DND-41 (cell line): ENCODE measurements around the gene CYP21A2.
"Not testable (repeated sequence)": the region's sequence is repeated elsewhere in the genome, so short reads cannot be mapped to it uniquely, and the experiment has no call there.

Source experiments
- ATAC-seq: fragments of 200-7000 bp; cut with Tn5 transposase; 3 replicates; pipeline ENCODE4 v1.9.1; 2021; ENCODE audit warnings: low read depth; ENCODE audit not compliant: insufficient read depth
- DNase-seq: peaks from one replicate; pipeline ENCODE4 v3.0.0-alpha.2; 2020
- H2AFZ ChIP-seq: 2 replicates; pipeline ENCODE4 v1.6.0; 2012; ENCODE audit warnings: low read depth, low read length
- H3K27ac ChIP-seq: 2 replicates; pipeline ENCODE4 v1.5.1; 2012; ENCODE audit warnings: low read length, inconsistent platforms
- H3K27me3 ChIP-seq: fragments of 200-600 bp; sonication (generic); 2 replicates; pipeline ENCODE4 v1.6.0; 2012; ENCODE audit warnings: low read length, mild to moderate bottlenecking, inconsistent platforms; ENCODE audit not compliant: insufficient read depth, poor library complexity
- H3K36me3 ChIP-seq: 2 replicates; pipeline ENCODE4 v1.5.1; 2012; ENCODE audit warnings: low read length, inconsistent platforms; ENCODE audit not compliant: insufficient read depth
- H3K4me1 ChIP-seq: 2 replicates; pipeline ENCODE4 v1.5.1; 2012; ENCODE audit warnings: mild to moderate bottlenecking, low read length; ENCODE audit not compliant: insufficient read depth
- H3K4me2 ChIP-seq: 2 replicates; pipeline ENCODE4 v1.6.0; 2012; ENCODE audit warnings: mild to moderate bottlenecking, moderate library complexity, low read length, inconsistent platforms; ENCODE audit not compliant: insufficient read depth
- H3K4me3 ChIP-seq, 2 experiments: fragments of 200-600 bp in 1 of 2; shearing (Covaris generic) in 1 of 2; 2 replicates each; pipeline ENCODE4 v1.5.1; 2012 to 2016; ENCODE audit warnings: inconsistent platforms in 2 of 2, low read length in 2 of 2, mild to moderate bottlenecking in 2 of 2, low read depth in 1 of 2, moderate library complexity in 1 of 2
- H3K79me2 ChIP-seq: 2 replicates; pipeline ENCODE4 v1.6.0; 2012; ENCODE audit warnings: low read length, inconsistent platforms; ENCODE audit not compliant: insufficient read depth
- H3K9ac ChIP-seq: 2 replicates; pipeline ENCODE4 v1.6.0; 2012; ENCODE audit warnings: low read depth, mild to moderate bottlenecking, inconsistent platforms, low read length, moderate library complexity
- H3K9me3 ChIP-seq: 2 replicates; pipeline ENCODE4 v1.5.1; 2012; ENCODE audit warnings: low read length, moderate library complexity, mild to moderate bottlenecking, inconsistent platforms; ENCODE audit not compliant: insufficient read depth, severe bottlenecking
- H4K20me1 ChIP-seq: 2 replicates; pipeline ENCODE4 v1.6.0; 2012; ENCODE audit warnings: low read length; ENCODE audit not compliant: insufficient read depth
- CTCF ChIP-seq: IDR thresholded peaks from 2 replicates; pipeline ENCODE4 v1.5.1; 2012; ENCODE audit warnings: borderline replicate concordance, low read length, moderate library complexity, mild to moderate bottlenecking; ENCODE audit not compliant: poor library complexity, severe bottlenecking; ENCODE audit errors: extremely low read depth
- EZH2 ChIP-seq: IDR thresholded peaks from 3 replicates; pipeline ENCODE4 v1.6.1; 2012; ENCODE audit warnings: borderline replicate concordance, low read depth, mild to moderate bottlenecking, moderate library complexity, low read length, inconsistent platforms; ENCODE audit not compliant: severe bottlenecking

CYP21A2 gene

GRCh38 chr6:32050562-32050961 is 12.3 kb downstream of the CYP21A2 start:
- no peak overlapping the region for H3K4me3 ChIP-seq
- ATAC-seq (no peak), DNase-seq (no peak)
- H2AFZ ChIP-seq: no peak overlapping the region
- TF ChIP-seq EZH2 (no peak), CTCF (no peak)
- no peaks in the 10 kb centered on the region for H3K79me2 ChIP-seq
- H3K36me3 ChIP-seq: no peaks in the 10 kb centered on the region
- H3K27ac ChIP-seq: no peak overlapping the region
- H3K27me3 ChIP-seq: peaks cover 21% of the 10 kb centered on the region
- no peaks in the 10 kb centered on the region for H4K20me1 ChIP-seq
- no peak overlapping the region for H3K4me2 ChIP-seq
- H3K9me3 ChIP-seq: no peaks in the 10 kb centered on the region
- H3K9ac ChIP-seq: no peak overlapping the region
- no peaks in the 10 kb centered on the region for H3K4me1 ChIP-seq

DNA sequence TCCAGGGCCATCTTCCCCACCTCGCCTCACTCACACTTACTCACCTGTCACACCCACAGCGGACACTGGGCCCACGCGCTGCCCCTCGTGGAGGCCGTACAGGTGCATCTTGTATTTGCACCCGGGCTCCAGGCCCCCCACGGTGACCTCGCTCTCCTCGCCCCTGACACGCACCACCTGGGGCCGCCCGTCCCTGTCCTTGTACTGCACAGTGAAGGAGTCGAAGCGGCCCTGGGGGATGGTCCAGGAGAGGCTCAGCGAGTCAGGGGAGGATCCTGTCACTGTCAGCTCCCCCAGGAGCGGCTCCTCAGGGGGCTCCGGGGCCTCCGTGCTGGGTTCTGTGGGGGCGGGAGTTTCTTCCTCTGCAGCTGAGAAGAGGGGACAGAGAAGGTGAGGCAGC is 14.4 kb downstream of the CYP21A2 start:
- H3K9me3 ChIP-seq, H3K27ac ChIP-seq, H3K4me1 ChIP-seq, H4K20me1 ChIP-seq, ATAC-seq, H3K79me2 ChIP-seq, H3K9ac ChIP-seq, H3K36me3 ChIP-seq, DNase-seq, H2AFZ ChIP-seq, H3K4me2 ChIP-seq, H3K4me3 ChIP-seq: not testable (repeated sequence)
- H3K27me3 ChIP-seq: peaks cover 21% of the 10 kb centered on the region

DNA sequence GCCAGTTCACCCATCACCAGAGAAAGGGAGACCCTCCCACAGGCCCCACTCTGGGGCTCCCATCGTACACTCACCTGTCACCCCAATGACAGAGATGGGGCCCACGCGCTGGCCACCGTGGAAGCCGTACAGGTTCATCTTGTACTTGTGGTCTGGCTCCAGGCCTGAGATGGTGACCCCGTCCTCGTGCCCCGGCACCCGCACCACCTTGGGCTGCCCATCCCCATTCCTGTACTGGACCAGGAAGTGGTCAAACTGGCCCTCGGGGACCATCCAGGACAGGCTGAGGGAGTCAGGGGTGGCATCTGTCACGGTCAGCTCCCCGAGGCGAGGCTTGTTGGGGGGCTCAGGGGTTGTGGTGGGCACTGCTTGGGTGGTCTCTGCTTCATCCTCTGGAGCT is 15.1 kb downstream of the CYP21A2 start:
- H3K36me3 ChIP-seq, ATAC-seq, H3K9ac ChIP-seq, H3K4me3 ChIP-seq, H2AFZ ChIP-seq, H4K20me1 ChIP-seq, H3K4me1 ChIP-seq, H3K4me2 ChIP-seq, H3K27ac ChIP-seq, H3K79me2 ChIP-seq, H3K9me3 ChIP-seq, DNase-seq: not testable (repeated sequence)
- peaks cover 21% of the 10 kb centered on the region for H3K27me3 ChIP-seq

- not testable (repeated sequence) for ATAC-seq, H3K36me3 ChIP-seq, H3K4me3 ChIP-seq, DNase-seq, H3K4me1 ChIP-seq, H3K4me2 ChIP-seq, H4K20me1 ChIP-seq, H2AFZ ChIP-seq, H3K27ac ChIP-seq, H3K9ac ChIP-seq, H3K9me3 ChIP-seq, H3K79me2 ChIP-seq
- H3K27me3 ChIP-seq: peaks cover 24% of the 10 kb centered on the region
Measured at GRCh38 chr6:32055756-32056155, 17.5 kb downstream of the CYP21A2 start.

DNA sequence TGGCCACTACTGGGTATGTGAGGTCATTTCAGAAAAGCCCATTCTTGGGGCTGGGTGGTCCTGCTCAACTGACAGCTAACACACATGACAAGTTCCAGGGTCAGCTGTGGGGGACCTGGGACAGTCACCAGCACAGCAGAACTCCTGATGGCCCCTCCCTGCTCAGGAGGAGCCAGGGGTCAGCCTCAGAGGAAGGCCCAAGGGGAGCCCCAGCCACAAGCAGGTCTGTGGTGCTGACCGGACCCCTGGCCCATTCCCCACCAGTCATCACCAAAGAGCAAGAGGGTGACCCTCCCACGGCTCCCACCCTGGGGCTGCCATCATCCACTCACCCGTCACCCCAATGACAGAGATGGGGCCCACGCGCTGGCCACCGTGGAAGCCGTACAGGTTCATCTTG is 18.0 kb downstream of the CYP21A2 start:
- Histone ChIP-seq H3K4me3 (no peak overlapping the region), H3K4me1 (no peaks in the 10 kb centered on the region), H3K27me3 (peaks cover 19% of the 10 kb centered on the region), H3K4me2 (no peak overlapping the region), H3K36me3 (no peaks in the 10 kb centered on the region), H3K27ac (no peak overlapping the region), H3K79me2 (no peaks in the 10 kb centered on the region), H3K9ac (no peak overlapping the region), H3K9me3 (no peaks in the 10 kb centered on the region), H2AFZ (no peak overlapping the region), H4K20me1 (no peaks in the 10 kb centered on the region)
- ATAC-seq (no peak), DNase-seq (no peak)
- TF ChIP-seq EZH2 (no peak), CTCF (no peak)
